Endothelial cell of hepatic sinusoid (primary cell): Measurements from ENCODE around the gene PHLDA1.

ENCODE experiments used
- in situ Hi-C: cut with HindIII; loops from 2 replicates; pipeline ENCODE4 v1.10.0; 2017; ENCODE audit warnings: low sequenced_read_pairs

The PHLDA1 gene

GRCh38 chr12:76022506-76022905 lies 9.1 kb downstream of the PHLDA1 start:
- in situ Hi-C loops = no loop called here

GRCh38 chr12:76020731-76021672 lies 10.6 kb downstream of the PHLDA1 start:
- in situ Hi-C loops = no loop called here

GRCh38 chr12:76020281-76020680 lies 11.3 kb downstream of the PHLDA1 start:
- in situ Hi-C loops = no loop called here

DNA sequence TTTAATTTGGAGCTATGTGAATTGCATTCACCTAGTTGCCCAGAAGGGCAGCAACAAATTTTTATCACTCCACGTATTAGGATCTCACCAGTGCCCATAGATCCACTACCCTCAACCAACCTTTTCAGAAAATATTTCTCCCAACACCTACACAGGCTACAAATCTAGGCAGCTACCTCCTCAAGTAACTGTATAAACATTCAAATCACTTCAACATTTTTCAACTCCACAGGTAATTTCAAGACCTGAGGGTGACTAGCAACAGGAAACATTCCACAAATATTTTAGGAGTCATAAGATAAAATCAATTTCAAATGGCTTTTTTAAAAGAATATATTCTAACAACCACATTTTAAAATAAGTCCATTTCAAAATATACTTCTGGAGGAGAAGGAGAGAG lies 12.9 kb downstream of the PHLDA1 start:
- in situ Hi-C loops = no loop called here

DNA sequence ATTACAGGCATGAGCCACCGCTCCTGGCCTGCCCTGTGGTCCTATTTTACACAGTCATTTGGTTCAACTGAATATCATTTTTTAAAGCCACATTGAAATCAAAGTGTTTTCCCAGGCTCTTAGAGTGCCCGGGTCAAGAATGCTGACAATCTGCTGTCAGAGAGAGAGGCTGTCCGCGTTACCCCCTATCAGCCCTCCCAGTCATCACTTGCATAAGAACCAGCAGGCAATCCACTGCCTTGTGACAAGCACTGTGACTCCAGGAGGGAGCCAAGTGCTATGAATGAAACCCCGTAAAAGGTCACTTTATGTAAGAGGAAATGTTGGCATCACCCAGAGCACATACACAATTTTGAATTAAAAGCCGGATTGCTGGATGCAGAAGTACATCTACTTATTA lies 13.5 kb downstream of the PHLDA1 start:
- in situ Hi-C loops = no loop called here

DNA sequence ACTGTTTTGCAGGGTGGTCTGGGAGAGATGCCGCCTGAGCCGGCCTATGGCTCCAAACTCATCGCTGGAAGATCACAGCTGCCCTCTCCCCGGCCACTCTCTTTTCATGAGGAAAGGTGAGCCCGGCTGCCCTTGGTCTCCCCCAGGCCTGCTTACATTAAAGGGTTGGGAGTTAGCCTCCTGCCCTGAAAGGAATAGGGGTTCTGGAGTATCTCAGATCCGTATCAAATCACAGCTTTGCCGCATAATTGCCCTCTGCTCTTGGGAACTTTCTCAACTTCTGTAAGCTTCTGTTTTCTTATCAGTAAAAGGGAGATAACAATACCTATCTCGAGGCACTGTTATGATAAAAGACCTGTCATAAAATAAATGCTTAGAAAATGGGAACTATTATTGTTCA lies 17.6 kb downstream of the PHLDA1 start:
- in situ Hi-C loops = loop anchor here (5.0 kb wide), 1 partner anchor 42 kb away; no protein-coding TSS in a partner anchor

GRCh38 chr12:76013603-76014002 lies 18.0 kb downstream of the PHLDA1 start:
- in situ Hi-C loops = loop anchor here (5.0 kb wide), 1 partner anchor 41 kb away; no protein-coding TSS in a partner anchor

DNA sequence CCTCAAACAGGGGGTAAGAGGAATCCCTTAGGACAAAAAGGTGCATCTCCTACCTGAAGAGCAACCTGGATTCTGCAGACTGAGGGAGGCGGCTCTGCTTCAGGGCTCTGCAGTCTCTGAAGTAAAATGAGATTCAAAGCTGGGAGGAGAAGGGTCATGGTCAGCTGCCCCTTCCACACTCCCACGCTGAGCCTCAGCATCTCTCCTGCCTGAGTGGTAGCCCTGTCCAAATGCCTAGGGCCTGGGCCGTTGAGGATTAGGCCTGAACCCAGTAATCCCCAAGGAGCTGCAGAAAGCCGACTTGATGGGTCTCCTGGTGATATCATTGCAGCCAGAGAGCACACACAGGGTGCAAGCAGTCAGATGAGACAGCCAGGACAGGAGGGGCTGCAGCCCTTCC lies 18.9 kb downstream of the PHLDA1 start:
- in situ Hi-C loops = loop anchor here (5.0 kb wide), 1 partner anchor 40 kb away; no protein-coding TSS in a partner anchor

DNA sequence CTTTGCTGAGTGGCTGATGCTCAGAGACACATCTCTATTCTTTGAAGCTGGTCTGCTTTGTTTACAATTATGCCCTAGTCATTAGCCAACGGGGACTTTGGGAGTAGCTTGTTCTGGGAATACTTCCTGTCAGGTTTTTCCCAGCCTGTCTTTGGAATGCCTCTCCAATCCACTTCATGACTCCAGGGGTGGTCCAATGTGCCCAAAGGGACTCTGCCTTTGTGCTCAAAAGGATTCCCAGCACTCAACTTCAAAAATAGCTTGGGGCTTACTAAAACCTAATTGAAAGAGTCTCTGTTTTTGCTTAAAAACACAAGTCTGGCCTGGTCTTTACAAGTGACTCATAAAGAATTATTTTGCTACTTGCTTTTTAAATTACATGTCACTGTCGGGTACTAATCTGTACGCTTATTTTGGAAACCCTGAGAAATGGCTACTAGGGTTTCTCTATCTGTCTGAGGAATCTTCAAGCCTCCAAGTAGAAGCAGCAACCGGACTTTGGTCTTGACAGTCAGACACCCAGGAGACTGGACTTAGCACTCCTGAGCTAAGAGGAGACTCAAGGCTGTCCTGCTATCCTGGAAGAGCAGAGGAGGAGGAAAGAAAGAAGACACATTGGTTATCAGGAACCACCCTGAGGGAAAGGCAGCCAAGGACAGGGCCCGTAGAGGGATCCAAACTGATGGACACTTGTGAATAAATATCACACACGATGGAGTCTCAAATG lies 20.7 kb downstream of the PHLDA1 start:
- in situ Hi-C loops = loop anchor here (5.0 kb wide), 1 partner anchor 39 kb away; no protein-coding TSS in a partner anchor

DNA sequence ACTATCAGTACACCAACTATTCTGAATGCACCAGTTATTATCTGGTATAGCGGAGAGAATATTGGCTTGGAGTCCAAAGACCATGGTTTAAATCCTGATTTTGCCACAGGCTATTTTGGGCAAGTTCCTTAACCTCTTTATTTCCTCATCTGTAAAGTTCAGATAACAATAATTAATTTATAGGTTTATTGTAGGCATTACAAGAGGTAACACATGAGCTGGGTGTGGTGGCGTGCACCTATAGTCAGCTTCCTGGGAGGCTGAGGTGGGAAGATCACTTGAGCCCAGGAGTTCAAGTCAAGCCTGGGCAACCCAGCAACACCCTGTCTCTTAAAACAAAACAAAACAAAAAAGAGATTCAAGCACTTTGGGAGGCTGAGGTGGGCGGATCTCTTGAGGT lies 23.1 kb downstream of the PHLDA1 start:
- in situ Hi-C loops = no loop called here

DNA sequence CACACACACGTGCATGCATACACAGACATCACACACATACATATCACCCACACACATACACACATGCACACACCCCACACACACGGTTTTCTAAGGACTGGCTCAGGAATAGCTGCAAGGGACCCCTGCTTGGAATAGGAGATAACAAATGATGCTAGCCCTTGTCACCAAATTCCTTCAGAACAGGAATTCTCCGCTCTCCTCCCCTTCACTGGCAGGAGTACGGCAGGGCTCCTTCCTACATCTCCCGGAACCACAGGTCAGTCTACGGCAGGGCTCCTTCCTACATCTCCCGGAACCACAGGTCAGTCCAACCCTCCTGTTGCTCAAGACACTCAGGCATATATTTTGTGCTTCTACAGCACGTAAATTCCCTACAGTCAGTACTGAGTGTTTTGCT lies 23.9 kb downstream of the PHLDA1 start:
- in situ Hi-C loops = no loop called here

- in situ Hi-C loops = no loop called here
Measured at GRCh38 chr12:76006028-76006925, 25.3 kb downstream of the PHLDA1 start.

GRCh38 chr12:76003355-76003638 lies 28.3 kb downstream of the PHLDA1 start:
- in situ Hi-C loops = no loop called here

DNA sequence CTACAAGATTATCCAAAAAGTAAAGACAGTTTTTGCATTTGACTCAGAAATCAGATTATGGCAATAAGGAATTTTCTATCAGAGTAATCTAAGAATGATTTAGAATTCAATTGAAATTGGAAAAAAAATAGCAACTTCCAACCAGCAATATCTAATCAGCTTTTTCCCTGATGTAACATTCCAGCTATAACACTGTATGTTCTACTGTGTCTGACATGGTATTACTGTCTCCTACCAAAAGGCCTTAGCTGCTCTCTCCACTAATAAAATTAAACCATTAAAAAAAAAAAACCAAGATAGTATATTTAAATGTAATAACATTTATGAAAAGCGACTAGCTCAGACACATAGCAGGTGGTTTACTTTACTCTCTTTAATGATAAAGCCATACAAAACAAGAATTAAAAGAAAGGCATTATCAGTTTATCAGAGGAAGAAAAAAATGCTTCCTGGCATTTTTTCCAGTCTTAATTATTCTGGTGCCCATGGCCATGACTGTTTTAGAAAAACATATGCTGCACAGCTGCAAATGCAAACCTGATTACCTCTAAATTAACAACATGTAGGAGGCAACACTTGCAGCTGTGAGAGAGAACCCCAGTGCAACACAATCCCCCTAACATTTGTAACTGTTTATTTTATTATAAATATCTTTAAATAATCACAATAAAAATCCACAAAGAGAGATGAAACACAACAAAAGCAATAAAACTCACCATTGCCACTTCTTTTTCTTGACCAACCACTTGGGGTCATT lies 28.8 kb downstream of the PHLDA1 start:
- in situ Hi-C loops = no loop called here

DNA sequence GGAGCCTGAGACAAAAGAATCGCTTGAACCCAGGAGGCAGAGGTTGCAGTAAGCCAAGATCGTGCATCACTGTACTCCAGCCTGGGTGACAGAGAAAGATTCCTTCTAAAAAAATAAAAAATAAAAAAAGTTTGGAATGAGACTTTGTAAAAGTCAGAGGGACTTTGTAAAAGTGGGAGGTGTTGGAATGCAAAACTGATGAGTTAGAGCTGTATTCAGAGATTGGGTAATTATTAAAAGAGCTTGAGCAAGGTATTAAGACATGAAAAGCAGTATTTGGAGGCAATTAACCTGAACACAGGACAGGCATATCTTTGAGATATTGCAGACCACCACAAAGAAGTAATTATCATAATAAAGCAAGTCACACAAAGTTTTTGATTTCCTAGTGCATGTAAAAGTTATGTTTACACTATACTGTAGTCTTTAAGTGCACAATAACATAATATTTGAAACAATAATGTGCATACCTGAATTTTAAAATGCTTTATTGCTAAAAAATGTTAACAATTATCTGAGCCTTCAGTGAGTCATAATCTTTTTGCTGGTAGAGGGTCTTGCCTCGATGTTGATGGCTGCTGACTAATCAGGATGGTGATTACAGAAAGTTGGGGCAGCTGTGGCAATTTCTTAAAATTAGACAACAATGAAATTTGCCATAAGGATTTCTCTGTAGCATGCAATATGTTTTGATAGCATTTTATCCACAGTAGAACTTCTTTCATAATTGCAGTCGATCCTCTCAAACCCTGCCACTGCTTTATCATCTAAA lies 33.1 kb downstream of the PHLDA1 start:
- in situ Hi-C loops = no loop called here

GRCh38 chr12:75997658-75998057 lies 33.9 kb downstream of the PHLDA1 start:
- in situ Hi-C loops = no loop called here

GRCh38 chr12:75996861-75997447 lies 34.6 kb downstream of the PHLDA1 start:
- in situ Hi-C loops = no loop called here

GRCh38 chr12:75995691-75996090 lies 35.9 kb downstream of the PHLDA1 start:
- in situ Hi-C loops = no loop called here
